ENCODE results near the gene CDSN. TPM values are rescaled to one million over a fixed set of nuclear protein-coding genes. Genes with fewer than 3 reads are reported as not detected.

Gene CDSN
- total and polyA plus RNA-seq, 2 of the 4 experiments (the other 2 are of a cell fraction): not detected

DNA sequence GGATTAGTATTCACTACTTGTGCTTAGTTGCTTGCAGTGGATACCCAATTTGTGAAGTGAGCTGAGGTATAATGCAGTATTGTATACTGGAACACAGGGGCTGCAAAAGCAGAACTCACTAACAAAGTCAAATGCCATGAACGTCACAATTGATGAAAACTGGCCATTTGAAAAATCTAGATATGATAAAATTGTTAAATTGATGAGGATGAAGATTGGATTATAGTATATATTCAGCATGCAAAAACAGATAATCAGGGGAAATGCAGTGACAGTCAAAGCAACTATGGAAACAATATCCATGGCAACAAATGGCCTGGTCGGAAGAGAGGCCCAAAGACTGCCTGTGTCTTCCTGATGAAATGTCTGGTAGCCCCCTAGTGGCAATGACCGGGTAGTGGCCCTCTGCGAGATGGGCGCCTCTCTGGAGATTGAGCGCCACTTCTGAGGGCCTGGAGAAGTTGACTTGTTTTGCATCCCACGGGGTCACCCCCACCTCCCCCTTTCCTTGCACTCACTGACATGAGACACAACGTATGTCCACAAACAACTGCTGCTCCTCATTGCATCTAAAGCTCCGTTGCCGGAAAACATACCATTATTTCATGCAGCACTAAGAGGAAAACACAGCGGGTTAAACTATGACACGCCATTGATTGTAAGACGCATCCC is 51.4 kb downstream of the CDSN start:
- POLR2A ChIA-PET (ENCODE audit: unreplicated experiment): interaction anchor here (0.6 kb wide), 1 partner anchor 124 kb away, joined by 3 read pairs; no protein-coding TSS in a partner anchor
- Histone ChIP-seq H2BK120ac (ENCODE audit: low read depth, low read length) (no peak overlapping the region), H3K9me3 (ENCODE audit: control insufficient read depth, insufficient read depth, low read length) (no peaks in the 10 kb centered on the region), H2BK15ac (ENCODE audit: low read depth, low read length) (no peak overlapping the region), H3K4ac (ENCODE audit: low read depth, low read length) (no peak overlapping the region), H3K56ac (ENCODE audit: extremely low read depth, insufficient read depth, low read length) (no peak overlapping the region), H3K14ac (replicated peaks; ENCODE audit: low read depth, low read length) (no peak overlapping the region), H3K79me1 (ENCODE audit: low read depth in 1 of 2, low read length in 2 of 2) (no peaks in the 10 kb centered on the region), H2AFZ (replicated peaks; ENCODE audit: low read length, poor library complexity) (peak overlapping the region; percentile 81), H3K4me2 (ENCODE audit: low read depth, low read length) (no peak overlapping the region), H4K91ac (ENCODE audit: insufficient read depth, low read depth, low read length) (no peak overlapping the region), H3K4me1 (ENCODE audit: control insufficient read depth, insufficient read depth, low read length) (peaks cover 3% of the 10 kb centered on the region), H3K27me3 (ENCODE audit: control insufficient read depth, insufficient read depth, low read length) (no peaks in the 10 kb centered on the region), H3K4me3 (ENCODE audit: insufficient read depth, low read depth, low read length) (no peak overlapping the region), H3K18ac (ENCODE audit: low read depth, low read length) (no peak overlapping the region), H2AK9ac (replicated peaks; ENCODE audit: low read depth, low read length, poor library complexity) (no peak overlapping the region), H3K27ac (ENCODE audit: insufficient read depth, low read length) (no peak overlapping the region), H3K9me1 (ENCODE audit: insufficient read depth, low read length) (no peaks in the 10 kb centered on the region), H2BK5ac (ENCODE audit: low read depth, low read length, poor library complexity, severe bottlenecking) (no peak overlapping the region), H4K8ac (ENCODE audit: low read depth in 2 of 2, low read length in 2 of 2) (no peak overlapping the region), H3K23ac (ENCODE audit: low read depth, low read length) (no peak overlapping the region), H3K36me3 (ENCODE audit: control insufficient read depth, insufficient read depth, low read length) (no peaks in the 10 kb centered on the region), H2AK5ac (ENCODE audit: low read depth, low read length) (peak overlapping the region; percentile 60; the same call in 1 of the 2 replicates), H4K5ac (ENCODE audit: low read depth, low read length) (no peak overlapping the region), H4K20me1 (ENCODE audit: insufficient read depth, low read length) (no peaks in the 10 kb centered on the region), H2BK20ac (ENCODE audit: low read depth, low read length) (no peak overlapping the region), H3K9ac (ENCODE audit: low read depth, low read length) (no peak overlapping the region)
- CTCF ChIA-PET: interaction anchor here (0.6 to 2.5 kb wide), 4 partner anchors 11 to 155 kb away, joined by 4 to 17 read pairs (median 14); partner anchors contain the start of gene VARS2
- intact Hi-C loops (cut with micrococcal nuclease) (loop anchor here (1.0 kb wide), 1 partner anchor 241 kb away; no protein-coding TSS in a partner anchor), dilution Hi-C loops (cut with HindIII; ENCODE audit: low sequenced_read_pairs, unreplicated experiment) (no loop called here), in situ Hi-C loops (cut with MboI; ENCODE audit: low sequenced_read_pairs) (no loop called here)
- DNase-seq (peak; percentile 83), ATAC-seq (ENCODE audit: low read depth) (peak; percentile 74)
- no TSS peak for BruUV-seq (replicated peaks)
- TF ChIP-seq, protein P1, sequence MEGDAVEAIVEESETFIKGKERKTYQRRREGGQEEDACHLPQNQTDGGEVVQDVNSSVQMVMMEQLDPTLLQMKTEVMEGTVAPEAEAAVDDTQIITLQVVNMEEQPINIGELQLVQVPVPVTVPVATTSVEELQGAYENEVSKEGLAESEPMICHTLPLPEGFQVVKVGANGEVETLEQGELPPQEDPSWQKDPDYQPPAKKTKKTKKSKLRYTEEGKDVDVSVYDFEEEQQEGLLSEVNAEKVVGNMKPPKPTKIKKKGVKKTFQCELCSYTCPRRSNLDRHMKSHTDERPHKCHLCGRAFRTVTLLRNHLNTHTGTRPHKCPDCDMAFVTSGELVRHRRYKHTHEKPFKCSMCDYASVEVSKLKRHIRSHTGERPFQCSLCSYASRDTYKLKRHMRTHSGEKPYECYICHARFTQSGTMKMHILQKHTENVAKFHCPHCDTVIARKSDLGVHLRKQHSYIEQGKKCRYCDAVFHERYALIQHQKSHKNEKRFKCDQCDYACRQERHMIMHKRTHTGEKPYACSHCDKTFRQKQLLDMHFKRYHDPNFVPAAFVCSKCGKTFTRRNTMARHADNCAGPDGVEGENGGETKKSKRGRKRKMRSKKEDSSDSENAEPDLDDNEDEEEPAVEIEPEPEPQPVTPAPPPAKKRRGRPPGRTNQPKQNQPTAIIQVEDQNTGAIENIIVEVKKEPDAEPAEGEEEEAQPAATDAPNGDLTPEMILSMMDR (conservative IDR thresholded peaks at IDR 0.05; ENCODE audit: low read depth, low read length): peak; percentile 86
- TF ChIP-seq FOS (IDR thresholded peaks at IDR 0.05; ENCODE audit: low read depth, low read length) (no peak), MAZ (IDR thresholded peaks at IDR 0.05; ENCODE audit: borderline replicate concordance, low read depth, low read length) (peak; percentile 13; the same call in 1 of the 2 replicates), RCOR1 (IDR thresholded peaks at IDR 0.05; ENCODE audit: insufficient replicate concordance, low read length) (no peak), RAD21 (IDR thresholded peaks at IDR 0.05; ENCODE audit: low read length) (peak; percentile 77), SMC3 (IDR thresholded peaks at IDR 0.05; ENCODE audit: low read depth, low read length) (peak; percentile 78), CHD1 (IDR thresholded peaks at IDR 0.05; ENCODE audit: low read depth, low read length) (no peak), MXI1 (IDR thresholded peaks at IDR 0.05; ENCODE audit: borderline replicate concordance, low read depth, low read length) (no peak)
- TF ChIP-seq, protein P2, sequence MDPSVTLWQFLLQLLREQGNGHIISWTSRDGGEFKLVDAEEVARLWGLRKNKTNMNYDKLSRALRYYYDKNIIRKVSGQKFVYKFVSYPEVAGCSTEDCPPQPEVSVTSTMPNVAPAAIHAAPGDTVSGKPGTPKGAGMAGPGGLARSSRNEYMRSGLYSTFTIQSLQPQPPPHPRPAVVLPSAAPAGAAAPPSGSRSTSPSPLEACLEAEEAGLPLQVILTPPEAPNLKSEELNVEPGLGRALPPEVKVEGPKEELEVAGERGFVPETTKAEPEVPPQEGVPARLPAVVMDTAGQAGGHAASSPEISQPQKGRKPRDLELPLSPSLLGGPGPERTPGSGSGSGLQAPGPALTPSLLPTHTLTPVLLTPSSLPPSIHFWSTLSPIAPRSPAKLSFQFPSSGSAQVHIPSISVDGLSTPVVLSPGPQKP (IDR thresholded peaks at IDR 0.05; ENCODE audit: borderline replicate concordance, low read depth, low read length): no peak
- 37% methylated on average over 5 of the region's 13 CpGs; no CpG with 5 or more reads in 1 of the 2 experiments for WGBS, 2 experiments (ENCODE audit: extremely low coverage in 2 of 2, insufficient read length in 1 of 2)
